CD4-positive, CD25-positive, alpha-beta regulatory T cell (primary cell): ENCODE results near the gene ATRAID. TPM values are rescaled to one million over a fixed set of nuclear protein-coding genes. Genes with fewer than 3 reads are reported as not detected.

Experiments used
- ATAC-seq, 2 donors: fragments of 150-1000 bp; cut with Tn5 transposase; one replicate each; pipeline ENCODE4 v1.10.0; 2021; ENCODE audit warnings: low read depth in 2 of 2, moderate number of reproducible peaks in 2 of 2, moderate library complexity in 1 of 2
- DNase-seq, 3 donors: peaks; one replicate each; pipeline versions ENCODE4 v3.0.0 to v3.0.0-alpha.2; 2012 to 2022; ENCODE audit warnings: mixed read lengths in 1 of 3
- H3K27ac ChIP-seq: one replicate; pipeline ENCODE4 v1.7.0; 2013; ENCODE audit warnings: mild to moderate bottlenecking, low read length; ENCODE audit not compliant: insufficient read depth, poor library complexity, severe bottlenecking
- H3K27me3 ChIP-seq: one replicate; pipeline ENCODE4 v1.7.0; 2013; ENCODE audit warnings: low read length; ENCODE audit not compliant: control insufficient read depth, insufficient read depth
- H3K36me3 ChIP-seq: one replicate; pipeline ENCODE4 v1.7.0; 2013; ENCODE audit warnings: mild to moderate bottlenecking, low read length, moderate library complexity; ENCODE audit not compliant: control insufficient read depth, insufficient read depth
- H3K4me1 ChIP-seq: 2 replicates; pipeline ENCODE4 v1.7.0; 2013; ENCODE audit warnings: mild to moderate bottlenecking, low read length; ENCODE audit not compliant: insufficient read depth, control insufficient read depth, poor library complexity, severe bottlenecking
- H3K4me3 ChIP-seq: one replicate; pipeline ENCODE4 v1.7.0; 2013; ENCODE audit warnings: low read depth, mild to moderate bottlenecking, low read length, moderate library complexity
- H3K9me3 ChIP-seq, 2 experiments: 1 replicate in 1 of 2; 2 replicates in 1 of 2; pipeline ENCODE4 v1.7.0; 2013; ENCODE audit warnings: low read length in 2 of 2, mild to moderate bottlenecking in 1 of 2, moderate library complexity in 1 of 2; ENCODE audit not compliant: control insufficient read depth in 2 of 2
- H3K27ac Mint-ChIP-seq, 3 donors: one replicate each; pipeline ENCODE4 v1.8.0; 2020 to 2022; ENCODE audit warnings: mild to moderate bottlenecking in 3 of 3, mixed read lengths in 3 of 3, moderate library complexity in 2 of 3
- H3K27me3 Mint-ChIP-seq: one replicate; pipeline ENCODE4 v1.8.0; 2022; ENCODE audit warnings: mild to moderate bottlenecking, mixed read lengths
- H3K36me3 Mint-ChIP-seq: one replicate; pipeline ENCODE4 v1.8.0; 2020; ENCODE audit warnings: mixed read lengths
- H3K4me1 Mint-ChIP-seq, 4 donors: one replicate each; pipeline ENCODE4 v1.8.0; 2020 to 2022; ENCODE audit warnings: mixed read lengths in 4 of 4, mild to moderate bottlenecking in 1 of 4
- H3K4me3 Mint-ChIP-seq, 4 donors: one replicate each; pipeline ENCODE4 v1.8.0; 2020 to 2022; ENCODE audit warnings: mild to moderate bottlenecking in 4 of 4, mixed read lengths in 4 of 4, moderate library complexity in 3 of 4
- H3K9me3 Mint-ChIP-seq, 7 donors: one replicate each; pipeline ENCODE4 v1.8.0; 2020 to 2022; ENCODE audit warnings: mixed read lengths in 7 of 7, mild to moderate bottlenecking in 3 of 7, moderate library complexity in 2 of 7
- polyA plus RNA-seq, 4 donors: library from polyadenylated mRNA; unstranded; fragments of 300-500 nt; fragmentation: Illumina TruSeq; gene quantifications; one replicate each; pipeline ENCODE4 v1.2.3, GENCODE V29; 2021
- total RNA-seq: library from RNA; stranded (reverse); gene quantifications from one replicate; pipeline ENCODE4 v1.2.3, GENCODE V29; 2022

ATRAID gene
- total and polyA plus RNA-seq, 5 donors from 2014 or later = 77.3 to 375 (median 356) TPM

- no peak overlapping the region for H3K4me3 Mint-ChIP-seq
- H3K36me3 Mint-ChIP-seq = peaks cover 18% of the 10 kb centered on the region
- H3K27ac Mint-ChIP-seq = peak overlapping the region in 2 of 3 donors; percentile 26 to 64
These were observed 13.2 kb upstream of the ATRAID start for GRCh38 chr2:27198627-27199026.

DNA sequence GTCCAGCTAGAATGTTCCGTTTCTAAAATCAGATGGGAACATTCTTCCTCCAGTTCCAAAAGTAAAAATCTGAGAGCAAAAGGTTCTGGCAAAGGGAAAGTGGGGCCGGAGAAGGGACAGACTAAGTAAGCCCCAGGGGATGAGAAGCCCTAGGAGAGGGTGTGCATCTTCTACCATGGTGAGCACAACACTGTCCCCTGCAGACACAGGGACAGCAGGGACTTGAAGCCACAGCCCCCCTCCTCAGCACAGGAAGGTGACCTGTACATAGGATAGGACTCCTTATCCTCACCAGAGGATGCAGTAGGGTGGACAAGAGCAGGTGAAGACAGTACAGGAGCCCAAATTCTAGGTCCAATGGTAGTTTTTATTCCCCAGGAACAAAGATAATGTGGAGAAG lies 12.6 kb upstream of the ATRAID start:
- ATAC-seq (no peak), DNase-seq (no peak)
- Histone ChIP-seq H3K4me1 (no peaks in the 10 kb centered on the region), H3K4me3 (no peak overlapping the region), H3K27me3 (no peaks in the 10 kb centered on the region), H3K36me3 (peaks cover 35% of the 10 kb centered on the region), H3K9me3 (no peaks in the 10 kb centered on the region), H3K27ac (no peak overlapping the region)
- Mint-ChIP-seq H3K27ac (no peak overlapping the region), H3K9me3 (peaks cover 0 to 1% (median 0%) of the 10 kb centered on the region in 7 donors), H3K27me3 (no peaks in the 10 kb centered on the region), H3K4me1 (peaks cover 0 to 2% (median 0%) of the 10 kb centered on the region in 4 donors), H3K4me3 (no peak overlapping the region), H3K36me3 (peaks cover 18% of the 10 kb centered on the region)

More at GRCh38 chr2:27198627-27199026, 13.2 kb upstream of the ATRAID start:
- H3K27me3 ChIP-seq = no peaks in the 10 kb centered on the region
- H3K9me3 ChIP-seq = no peaks in the 10 kb centered on the region
- Mint-ChIP-seq H3K4me1 (peaks cover 0 to 2% (median 0%) of the 10 kb centered on the region in 4 donors), H3K27me3 (no peaks in the 10 kb centered on the region), H3K9me3 (peaks cover 0 to 1% (median 0%) of the 10 kb centered on the region in 7 donors)
- no peak for DNase-seq
- H3K36me3 ChIP-seq = peaks cover 29% of the 10 kb centered on the region
- no peak overlapping the region for H3K27ac ChIP-seq
- H3K4me1 ChIP-seq = no peaks in the 10 kb centered on the region
- ATAC-seq = no peak
- no peak overlapping the region for H3K4me3 ChIP-seq

- Histone ChIP-seq H3K9me3 (no peaks in the 10 kb centered on the region), H3K36me3 (peaks cover 50% of the 10 kb centered on the region), H3K4me1 (no peaks in the 10 kb centered on the region), H3K4me3 (no peak overlapping the region), H3K27me3 (no peaks in the 10 kb centered on the region), H3K27ac (no peak overlapping the region)
- Mint-ChIP-seq H3K4me1 (peaks cover 0 to 9% (median 4%) of the 10 kb centered on the region in 4 donors), H3K4me3 (no peak overlapping the region), H3K36me3 (peaks cover 33% of the 10 kb centered on the region), H3K27ac (no peak overlapping the region), H3K27me3 (no peaks in the 10 kb centered on the region), H3K9me3 (peaks cover 0 to 1% (median 0%) of the 10 kb centered on the region in 7 donors)
- DNase-seq = no peak
- ATAC-seq = no peak
These were observed 10.2 kb upstream of the ATRAID start for GRCh38 chr2:27201675-27202074.

GRCh38 chr2:27202854-27203253 lies 9.0 kb upstream of the ATRAID start:
- DNase-seq = no peak
- H3K36me3 ChIP-seq = peaks cover 62% of the 10 kb centered on the region

GRCh38 chr2:27203741-27204140 lies 8.1 kb upstream of the ATRAID start:
- H3K36me3 ChIP-seq = peaks cover 71% of the 10 kb centered on the region

More at GRCh38 chr2:27202854-27203253, 9.0 kb upstream of the ATRAID start:
- H3K9me3 ChIP-seq = no peaks in the 10 kb centered on the region
- peaks cover 0 to 1% (median 0%) of the 10 kb centered on the region in 7 donors for H3K9me3 Mint-ChIP-seq
- no peak overlapping the region for H3K27ac ChIP-seq
- H3K27ac Mint-ChIP-seq = peak overlapping the region in 2 of 3 donors; percentile 28 to 73
- peaks cover 0 to 15% (median 6%) of the 10 kb centered on the region in 4 donors for H3K4me1 Mint-ChIP-seq
- H3K4me3 Mint-ChIP-seq = peak overlapping the region in 1 of 4 donors; percentile 41
- ATAC-seq = no peak
- H3K36me3 Mint-ChIP-seq = peaks cover 40% of the 10 kb centered on the region
- H3K4me3 ChIP-seq = no peak overlapping the region
- no peaks in the 10 kb centered on the region for H3K4me1 ChIP-seq
- H3K27me3 Mint-ChIP-seq = no peaks in the 10 kb centered on the region
- H3K27me3 ChIP-seq = no peaks in the 10 kb centered on the region

DNA sequence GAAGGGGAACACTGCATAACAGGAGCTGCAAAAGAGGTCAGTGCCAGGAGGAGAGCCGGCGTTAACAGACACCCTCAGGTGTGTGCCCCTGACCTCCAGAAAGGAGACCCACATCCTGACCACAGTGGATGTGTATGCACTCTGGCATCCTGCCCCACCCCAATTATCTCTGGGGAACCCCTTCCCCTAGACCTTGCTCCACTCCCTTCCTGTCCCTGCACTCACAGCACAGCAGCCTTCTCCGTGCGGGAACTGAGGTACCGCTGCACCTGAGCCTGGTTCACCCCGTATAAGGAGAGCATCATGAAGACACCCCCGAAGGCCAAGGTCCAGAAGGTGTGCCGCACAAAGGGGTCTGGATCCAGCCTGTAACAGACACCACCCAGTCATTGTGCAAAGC lies 7.3 kb upstream of the ATRAID start:
- Histone ChIP-seq H3K9me3 (no peaks in the 10 kb centered on the region), H3K36me3 (peaks cover 73% of the 10 kb centered on the region), H3K4me1 (no peaks in the 10 kb centered on the region), H3K4me3 (no peak overlapping the region), H3K27ac (no peak overlapping the region), H3K27me3 (no peaks in the 10 kb centered on the region)
- Mint-ChIP-seq H3K9me3 (peaks cover 0 to 1% (median 0%) of the 10 kb centered on the region in 7 donors), H3K27me3 (no peaks in the 10 kb centered on the region), H3K4me3 (no peak overlapping the region), H3K36me3 (peaks cover 42% of the 10 kb centered on the region), H3K4me1 (peaks cover 0 to 22% (median 10%) of the 10 kb centered on the region in 4 donors), H3K27ac (peak overlapping the region in 1 of 3 donors; percentile 55)
- ATAC-seq = no peak
- DNase-seq = peak in 1 of 3 donors; percentile 24

More at GRCh38 chr2:27203741-27204140, 8.1 kb upstream of the ATRAID start:
- peak overlapping the region in 1 of 3 donors; percentile 28 for H3K27ac Mint-ChIP-seq
- Histone ChIP-seq H3K27me3 (no peaks in the 10 kb centered on the region), H3K9me3 (no peaks in the 10 kb centered on the region), H3K4me3 (no peak overlapping the region), H3K27ac (no peak overlapping the region), H3K4me1 (no peaks in the 10 kb centered on the region)
- peaks cover 40% of the 10 kb centered on the region for H3K36me3 Mint-ChIP-seq
- H3K4me1 Mint-ChIP-seq = peaks cover 0 to 15% (median 7%) of the 10 kb centered on the region in 4 donors
- H3K9me3 Mint-ChIP-seq = peaks cover 0 to 1% (median 0%) of the 10 kb centered on the region in 7 donors
- no peak for ATAC-seq
- no peak for DNase-seq
- H3K4me3 Mint-ChIP-seq = peak overlapping the region in 1 of 4 donors; percentile 41
- no peaks in the 10 kb centered on the region for H3K27me3 Mint-ChIP-seq

DNA sequence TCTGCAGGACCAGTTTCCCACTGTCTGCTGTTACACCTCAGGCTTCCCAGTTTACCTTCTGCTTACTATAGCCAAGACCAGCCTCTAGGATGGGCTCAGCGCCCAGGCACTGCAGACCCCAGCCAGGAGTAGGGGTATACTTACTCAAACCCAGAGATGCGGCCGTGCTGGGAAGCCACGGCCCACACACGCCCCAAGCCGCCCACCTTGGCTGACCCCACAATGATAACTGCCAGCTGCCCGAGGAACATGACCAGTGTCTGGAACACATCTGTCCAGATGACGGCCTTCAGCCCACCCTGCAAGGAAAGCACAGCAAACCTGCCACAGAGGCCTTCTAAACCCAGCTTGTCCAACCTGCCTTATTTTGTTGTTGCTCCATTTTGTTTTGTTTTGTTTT lies 6.6 kb upstream of the ATRAID start:
- DNase-seq = no peak
- Histone ChIP-seq H3K27me3 (no peaks in the 10 kb centered on the region), H3K36me3 (peaks cover 71% of the 10 kb centered on the region), H3K27ac (no peak overlapping the region), H3K4me1 (no peaks in the 10 kb centered on the region), H3K4me3 (no peak overlapping the region), H3K9me3 (no peaks in the 10 kb centered on the region)
- no peak for ATAC-seq
- H3K36me3 Mint-ChIP-seq = peaks cover 38% of the 10 kb centered on the region
- H3K9me3 Mint-ChIP-seq = peaks cover 0 to 1% (median 0%) of the 10 kb centered on the region in 7 donors
- H3K27me3 Mint-ChIP-seq = no peaks in the 10 kb centered on the region
- no peak overlapping the region for H3K4me3 Mint-ChIP-seq
- H3K27ac Mint-ChIP-seq = no peak overlapping the region
- H3K4me1 Mint-ChIP-seq = peaks cover 0 to 28% (median 16%) of the 10 kb centered on the region in 4 donors

GRCh38 chr2:27206346-27206745 lies 5.5 kb upstream of the ATRAID start:
- Mint-ChIP-seq H3K4me3 (peak overlapping the region in 1 of 4 donors; percentile 53), H3K27me3 (no peaks in the 10 kb centered on the region), H3K4me1 (peaks cover 0 to 33% (median 16%) of the 10 kb centered on the region in 4 donors), H3K36me3 (peaks cover 38% of the 10 kb centered on the region), H3K27ac (no peak overlapping the region), H3K9me3 (peaks cover 0 to 1% (median 0%) of the 10 kb centered on the region in 7 donors)
- peaks cover 67% of the 10 kb centered on the region for H3K36me3 ChIP-seq
- DNase-seq = no peak
- ATAC-seq = no peak
- no peaks in the 10 kb centered on the region for H3K27me3 ChIP-seq
- no peak overlapping the region for H3K27ac ChIP-seq
- H3K4me1 ChIP-seq = peaks cover 5% of the 10 kb centered on the region
- H3K9me3 ChIP-seq = no peaks in the 10 kb centered on the region
- no peak overlapping the region for H3K4me3 ChIP-seq
